ENCODE results near the gene TMEM42.

DNA sequence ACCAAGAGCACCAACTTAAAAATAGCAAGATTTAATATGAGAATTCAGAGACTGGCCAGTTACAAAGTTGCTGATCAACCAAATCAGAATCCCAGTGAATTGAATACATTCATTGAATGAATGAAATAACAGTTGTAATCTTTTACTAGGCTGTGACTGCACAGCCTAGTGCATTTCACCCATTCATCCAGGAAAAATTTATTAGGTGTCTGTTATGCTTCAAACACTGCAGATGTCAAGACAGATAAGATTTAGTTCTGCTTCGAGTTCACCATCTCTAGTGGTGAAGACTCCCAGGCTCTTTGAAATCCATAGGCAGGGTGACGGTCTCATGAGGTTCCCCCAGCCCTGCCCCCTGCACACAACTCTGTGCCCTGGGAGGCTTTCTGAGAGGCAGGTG lies 41.6 kb downstream of the TMEM42 start:
- TF ChIP-seq, protein P1, sequence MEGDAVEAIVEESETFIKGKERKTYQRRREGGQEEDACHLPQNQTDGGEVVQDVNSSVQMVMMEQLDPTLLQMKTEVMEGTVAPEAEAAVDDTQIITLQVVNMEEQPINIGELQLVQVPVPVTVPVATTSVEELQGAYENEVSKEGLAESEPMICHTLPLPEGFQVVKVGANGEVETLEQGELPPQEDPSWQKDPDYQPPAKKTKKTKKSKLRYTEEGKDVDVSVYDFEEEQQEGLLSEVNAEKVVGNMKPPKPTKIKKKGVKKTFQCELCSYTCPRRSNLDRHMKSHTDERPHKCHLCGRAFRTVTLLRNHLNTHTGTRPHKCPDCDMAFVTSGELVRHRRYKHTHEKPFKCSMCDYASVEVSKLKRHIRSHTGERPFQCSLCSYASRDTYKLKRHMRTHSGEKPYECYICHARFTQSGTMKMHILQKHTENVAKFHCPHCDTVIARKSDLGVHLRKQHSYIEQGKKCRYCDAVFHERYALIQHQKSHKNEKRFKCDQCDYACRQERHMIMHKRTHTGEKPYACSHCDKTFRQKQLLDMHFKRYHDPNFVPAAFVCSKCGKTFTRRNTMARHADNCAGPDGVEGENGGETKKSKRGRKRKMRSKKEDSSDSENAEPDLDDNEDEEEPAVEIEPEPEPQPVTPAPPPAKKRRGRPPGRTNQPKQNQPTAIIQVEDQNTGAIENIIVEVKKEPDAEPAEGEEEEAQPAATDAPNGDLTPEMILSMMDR (IDR thresholded peaks at IDR 0.05; ENCODE audit: insufficient read depth, low read length): no peak
- TF ChIP-seq GABPA (IDR thresholded peaks at IDR 0.05; ENCODE audit: low read depth) (no peak), POLR2AphosphoS5 (IDR thresholded peaks at IDR 0.05; ENCODE audit: low read depth) (no peak)
- TF ChIP-seq, protein P2, sequence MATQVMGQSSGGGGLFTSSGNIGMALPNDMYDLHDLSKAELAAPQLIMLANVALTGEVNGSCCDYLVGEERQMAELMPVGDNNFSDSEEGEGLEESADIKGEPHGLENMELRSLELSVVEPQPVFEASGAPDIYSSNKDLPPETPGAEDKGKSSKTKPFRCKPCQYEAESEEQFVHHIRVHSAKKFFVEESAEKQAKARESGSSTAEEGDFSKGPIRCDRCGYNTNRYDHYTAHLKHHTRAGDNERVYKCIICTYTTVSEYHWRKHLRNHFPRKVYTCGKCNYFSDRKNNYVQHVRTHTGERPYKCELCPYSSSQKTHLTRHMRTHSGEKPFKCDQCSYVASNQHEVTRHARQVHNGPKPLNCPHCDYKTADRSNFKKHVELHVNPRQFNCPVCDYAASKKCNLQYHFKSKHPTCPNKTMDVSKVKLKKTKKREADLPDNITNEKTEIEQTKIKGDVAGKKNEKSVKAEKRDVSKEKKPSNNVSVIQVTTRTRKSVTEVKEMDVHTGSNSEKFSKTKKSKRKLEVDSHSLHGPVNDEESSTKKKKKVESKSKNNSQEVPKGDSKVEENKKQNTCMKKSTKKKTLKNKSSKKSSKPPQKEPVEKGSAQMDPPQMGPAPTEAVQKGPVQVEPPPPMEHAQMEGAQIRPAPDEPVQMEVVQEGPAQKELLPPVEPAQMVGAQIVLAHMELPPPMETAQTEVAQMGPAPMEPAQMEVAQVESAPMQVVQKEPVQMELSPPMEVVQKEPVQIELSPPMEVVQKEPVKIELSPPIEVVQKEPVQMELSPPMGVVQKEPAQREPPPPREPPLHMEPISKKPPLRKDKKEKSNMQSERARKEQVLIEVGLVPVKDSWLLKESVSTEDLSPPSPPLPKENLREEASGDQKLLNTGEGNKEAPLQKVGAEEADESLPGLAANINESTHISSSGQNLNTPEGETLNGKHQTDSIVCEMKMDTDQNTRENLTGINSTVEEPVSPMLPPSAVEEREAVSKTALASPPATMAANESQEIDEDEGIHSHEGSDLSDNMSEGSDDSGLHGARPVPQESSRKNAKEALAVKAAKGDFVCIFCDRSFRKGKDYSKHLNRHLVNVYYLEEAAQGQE (IDR thresholded peaks at IDR 0.05; ENCODE audit: insufficient replicate concordance, low read depth): no peak

Data from HL-60 (cell line).